ENCODE data around the gene AGAP3.

DNA sequence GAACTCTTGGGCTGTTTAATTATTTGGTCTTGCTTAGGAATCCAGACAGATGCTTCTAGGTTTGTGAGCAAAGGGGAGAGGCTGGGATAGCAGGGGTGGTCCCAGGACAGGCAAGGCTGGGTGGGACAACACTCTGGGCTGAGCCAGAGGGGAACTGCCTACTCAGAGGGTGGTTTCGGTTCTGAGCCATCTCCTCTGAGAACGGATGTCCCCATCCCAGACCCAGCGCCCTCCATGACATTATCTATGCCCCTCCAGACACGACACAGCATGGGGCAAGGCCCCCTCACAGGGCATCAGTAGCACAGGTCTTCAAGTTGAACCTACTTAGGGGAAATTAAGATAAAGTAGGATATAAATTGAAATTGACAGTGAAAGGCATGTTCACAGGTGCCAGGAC is 93.7 kb downstream of the AGAP3 start:
- TF ChIP-seq, protein P1, sequence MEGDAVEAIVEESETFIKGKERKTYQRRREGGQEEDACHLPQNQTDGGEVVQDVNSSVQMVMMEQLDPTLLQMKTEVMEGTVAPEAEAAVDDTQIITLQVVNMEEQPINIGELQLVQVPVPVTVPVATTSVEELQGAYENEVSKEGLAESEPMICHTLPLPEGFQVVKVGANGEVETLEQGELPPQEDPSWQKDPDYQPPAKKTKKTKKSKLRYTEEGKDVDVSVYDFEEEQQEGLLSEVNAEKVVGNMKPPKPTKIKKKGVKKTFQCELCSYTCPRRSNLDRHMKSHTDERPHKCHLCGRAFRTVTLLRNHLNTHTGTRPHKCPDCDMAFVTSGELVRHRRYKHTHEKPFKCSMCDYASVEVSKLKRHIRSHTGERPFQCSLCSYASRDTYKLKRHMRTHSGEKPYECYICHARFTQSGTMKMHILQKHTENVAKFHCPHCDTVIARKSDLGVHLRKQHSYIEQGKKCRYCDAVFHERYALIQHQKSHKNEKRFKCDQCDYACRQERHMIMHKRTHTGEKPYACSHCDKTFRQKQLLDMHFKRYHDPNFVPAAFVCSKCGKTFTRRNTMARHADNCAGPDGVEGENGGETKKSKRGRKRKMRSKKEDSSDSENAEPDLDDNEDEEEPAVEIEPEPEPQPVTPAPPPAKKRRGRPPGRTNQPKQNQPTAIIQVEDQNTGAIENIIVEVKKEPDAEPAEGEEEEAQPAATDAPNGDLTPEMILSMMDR (optimal IDR thresholded peaks at IDR 0.05 in 1 of 3, IDR thresholded peaks at IDR 0.05 in 1 of 3, conservative IDR thresholded peaks at IDR 0.05 in 1 of 3; ENCODE audit: extremely low read depth in 1 of 3, insufficient read depth in 2 of 3, low read length in 3 of 3) = no peak
- TF ChIP-seq EZH2 (IDR thresholded peaks at IDR 0.05; ENCODE audit: low read length) = no peak
